ENCODE data around the gene OR5M3.

OR5M3 gene

GRCh38 chr11:56473252-56473651, at the start of gene OR5M3:
TSS of gene OR5M3 (minus strand) at chr11:56473352. CDS start at chr11:56470497, 2,855 bp downstream.
- DNase-seq = no peak

GRCh38 chr11:56522008-56522407, 48.9 kb upstream of the OR5M3 start:
- DNase-seq = no peak

GRCh38 chr11:56513280-56513679, 40.1 kb upstream of the OR5M3 start:
- DNase-seq = no peak

GRCh38 chr11:56509439-56509838, 36.3 kb upstream of the OR5M3 start:
- no peak for DNase-seq

- DNase-seq = no peak
These were observed 23.9 kb upstream of the OR5M3 start for GRCh38 chr11:56497010-56497409.

GRCh38 chr11:56495117-56495516, 22.0 kb upstream of the OR5M3 start:
- no peak for DNase-seq

GRCh38 chr11:56491270-56491669, 18.1 kb upstream of the OR5M3 start, which contains the start of gene OR5M8:
TSS of gene OR5M8 (minus strand) at chr11:56491370. CDS start at chr11:56491370, 0 bp downstream.
- DNase-seq = no peak

GRCh38 chr11:56486801-56487200, 13.6 kb upstream of the OR5M3 start:
- no peak for DNase-seq

GRCh38 chr11:56474729-56475235, 1.6 kb upstream of the OR5M3 start:
- no peak for DNase-seq

- no peak for DNase-seq
These were observed 16.1 kb downstream of the OR5M3 start for GRCh38 chr11:56457076-56457475.

GRCh38 chr11:56453521-56453920, 19.6 kb downstream of the OR5M3 start:
- no peak for DNase-seq

Data from activated CD4-positive, alpha-beta T cell treated with anti-CD3 and anti-CD28 coated beads, Interleukin-2, amount 50 U/mL, for 16 hours (primary cell).